IMR-90 (cell line): ENCODE data around the gene CTNND2. TPM values are rescaled to one million over a fixed set of nuclear protein-coding genes. Genes with fewer than 3 reads are reported as not detected.

Experiments
- ATAC-seq: fragments of 200-7000 bp; cut with Tn5 transposase; 2 replicates; pipeline ENCODE4 v1.9.1; 2020; ENCODE audit warnings: low read depth, mild to moderate bottlenecking, moderate library complexity
- BruUV-seq: library from RNA; stranded (reverse); fragments of 400-500 nt; replicated peaks from 2 replicates; lab custom pipeline; 2021; lab: Mats Ljungman, UMichigan
- CTCF ChIA-PET: fragments of 300-600 bp; formaldehyde crosslinking; extraction: SDS; loops from one replicate; lab custom pipeline; 2021; ENCODE audit warnings: antibody characterized with exemption; lab: Yijun Ruan, JAX
- POLR2A ChIA-PET: fragments of 300-600 bp; sonication (Branson Sonifier 250); formaldehyde crosslinking; loops from one replicate; lab custom pipeline; 2022; ENCODE audit warnings: antibody characterized with exemption; ENCODE audit not compliant: unreplicated experiment; lab: Charles Lee
- DNase-seq: peaks from one replicate; pipeline ENCODE4 v3.0.0; 2013
- H2AFZ ChIP-seq: replicated peaks from 2 replicates; pipeline ENCODE3; 2013; ENCODE audit warnings: low read length, mild to moderate bottlenecking; ENCODE audit not compliant: poor library complexity
- H2AK5ac ChIP-seq: 2 replicates; pipeline ENCODE4 v1.6.1; 2013; ENCODE audit warnings: low read depth, low read length, inconsistent platforms
- H2AK9ac ChIP-seq: replicated peaks from 2 replicates; pipeline ENCODE3; 2013; ENCODE audit warnings: mild to moderate bottlenecking, low read depth, low read length, moderate library complexity; ENCODE audit not compliant: poor library complexity
- H2BK120ac ChIP-seq: 2 replicates; pipeline ENCODE4 v1.6.1; 2013; ENCODE audit warnings: low read depth, low read length, inconsistent platforms
- H2BK15ac ChIP-seq: 3 replicates; pipeline ENCODE4 v1.6.1; 2013; ENCODE audit warnings: low read depth, low read length, inconsistent platforms
- H2BK20ac ChIP-seq: 2 replicates; pipeline ENCODE4 v1.6.1; 2013; ENCODE audit warnings: low read depth, mild to moderate bottlenecking, inconsistent platforms, low read length, moderate library complexity
- H2BK5ac ChIP-seq: 2 replicates; pipeline ENCODE4 v1.6.1; 2013; ENCODE audit warnings: mild to moderate bottlenecking, low read depth, low read length, inconsistent platforms; ENCODE audit not compliant: poor library complexity, severe bottlenecking
- H3K14ac ChIP-seq: replicated peaks from 2 replicates; pipeline ENCODE4 v1.6.1; 2013; ENCODE audit warnings: low read depth, low read length, inconsistent platforms
- H3K18ac ChIP-seq: 2 replicates; pipeline ENCODE4 v1.6.1; 2013; ENCODE audit warnings: low read depth, low read length, control low read depth
- H3K23ac ChIP-seq: 2 replicates; pipeline ENCODE4 v1.6.1; 2013; ENCODE audit warnings: low read depth, low read length, inconsistent platforms
- H3K27ac ChIP-seq: 2 replicates; pipeline ENCODE4 v1.5.1; 2013; ENCODE audit warnings: mild to moderate bottlenecking, control low read depth, low read length; ENCODE audit not compliant: insufficient read depth
- H3K27me3 ChIP-seq: 2 replicates; pipeline ENCODE4 v1.6.1; 2013; ENCODE audit warnings: low read length; ENCODE audit not compliant: control insufficient read depth, insufficient read depth
- H3K36me3 ChIP-seq: 2 replicates; pipeline ENCODE4 v1.6.1; 2013; ENCODE audit warnings: low read length, mixed read lengths; ENCODE audit not compliant: control insufficient read depth, insufficient read depth
- H3K4ac ChIP-seq: 2 replicates; pipeline ENCODE4 v1.6.1; 2013; ENCODE audit warnings: low read depth, low read length, inconsistent platforms
- H3K4me1 ChIP-seq: 2 replicates; pipeline ENCODE4 v1.6.1; 2013; ENCODE audit warnings: low read length, mixed read lengths; ENCODE audit not compliant: control insufficient read depth, insufficient read depth
- H3K4me2 ChIP-seq: 2 replicates; pipeline ENCODE4 v1.6.1; 2013; ENCODE audit warnings: low read depth, mild to moderate bottlenecking, control low read depth, low read length, moderate library complexity
- H3K4me3 ChIP-seq: 2 replicates; pipeline ENCODE4 v1.5.1; 2013; ENCODE audit warnings: low read depth, mild to moderate bottlenecking, control low read depth, low read length, moderate library complexity; ENCODE audit not compliant: insufficient read depth
- H3K56ac ChIP-seq: 2 replicates; pipeline ENCODE4 v1.6.1; 2013; ENCODE audit warnings: low read length, inconsistent platforms; ENCODE audit not compliant: insufficient read depth; ENCODE audit errors: extremely low read depth
- H3K79me1 ChIP-seq, 2 experiments: 2 replicates each; pipeline ENCODE4 v1.6.1; 2013; ENCODE audit warnings: low read length in 2 of 2, inconsistent platforms in 1 of 2, low read depth in 1 of 2
- H3K9ac ChIP-seq: 2 replicates; pipeline ENCODE4 v1.6.1; 2013; ENCODE audit warnings: low read depth, low read length, control low read depth
- H3K9me1 ChIP-seq: 2 replicates; pipeline ENCODE4 v1.6.1; 2013; ENCODE audit warnings: low read length, inconsistent platforms; ENCODE audit not compliant: insufficient read depth
- H3K9me3 ChIP-seq: 2 replicates; pipeline ENCODE4 v1.6.1; 2013; ENCODE audit warnings: low read length; ENCODE audit not compliant: control insufficient read depth, insufficient read depth
- H4K20me1 ChIP-seq: 2 replicates; pipeline ENCODE4 v1.6.1; 2013; ENCODE audit warnings: low read length, inconsistent platforms; ENCODE audit not compliant: insufficient read depth
- H4K5ac ChIP-seq: 2 replicates; pipeline ENCODE4 v1.6.1; 2013; ENCODE audit warnings: mild to moderate bottlenecking, low read depth, low read length, control low read depth
- H4K8ac ChIP-seq, 2 experiments: 2 replicates each; pipeline ENCODE4 v1.6.1; 2013; ENCODE audit warnings: low read depth in 2 of 2, low read length in 2 of 2, control low read depth in 1 of 2, inconsistent platforms in 1 of 2
- H4K91ac ChIP-seq: 2 replicates; pipeline ENCODE4 v1.6.1; 2013; ENCODE audit warnings: low read depth, low read length, inconsistent platforms; ENCODE audit not compliant: insufficient read depth
- CHD1 ChIP-seq: IDR thresholded peaks from 2 replicates; pipeline ENCODE4 v1.6.1; 2012; ENCODE audit warnings: low read depth, low read length, improper control_type of control experiment
- CTCF ChIP-seq: conservative IDR thresholded peaks from 2 replicates; pipeline ENCODE4 v1.5.1; 2012; ENCODE audit warnings: mild to moderate bottlenecking, low read depth, low read length, improper control_type of control experiment
- FOS ChIP-seq: fragments of 150-350 bp; IDR thresholded peaks from 2 replicates; pipeline ENCODE4 v1.6.1; 2016; ENCODE audit warnings: low read depth, low read length
- MXI1 ChIP-seq: IDR thresholded peaks from 2 replicates; pipeline ENCODE4 v1.6.1; 2012; ENCODE audit warnings: low read depth, mild to moderate bottlenecking, low read length, moderate library complexity, borderline replicate concordance
- NFE2L2 ChIP-seq: fragments of 150-350 bp; IDR thresholded peaks from 2 replicates; pipeline ENCODE4 v1.6.1; 2016; ENCODE audit warnings: low read depth, mild to moderate bottlenecking, low read length
- RAD21 ChIP-seq: IDR thresholded peaks from 2 replicates; pipeline ENCODE4 v1.6.1; 2012; ENCODE audit warnings: low read length, improper control_type of control experiment
- RFX5 ChIP-seq: IDR thresholded peaks from 2 replicates; pipeline ENCODE4 v1.8.0; 2012; ENCODE audit warnings: low read depth, mild to moderate bottlenecking, low read length, moderate library complexity
- SMC3 ChIP-seq: fragments of 150-350 bp; IDR thresholded peaks from 2 replicates; pipeline ENCODE4 v1.6.1; 2016; ENCODE audit warnings: low read depth, mild to moderate bottlenecking, antibody characterized with exemption, low read length, moderate library complexity
- USF2 ChIP-seq: fragments of 150-350 bp; IDR thresholded peaks from 2 replicates; pipeline ENCODE4 v1.6.1; 2017; ENCODE audit warnings: mild to moderate bottlenecking, antibody characterized with exemption, low read length, low read depth
- WGBS, 2 experiments: methylation state at CpG; one replicate each; pipeline versions ENCODE4 v1.1.5 to v1.1.7; 2013; ENCODE audit warnings: missing lambda C conversion rate in 2 of 2; ENCODE audit not compliant: insufficient read length in 1 of 2; ENCODE audit errors: extremely low coverage in 2 of 2; 5-methylcytosine and 5-hydroxymethylcytosine counted together
- dilution Hi-C: fragments of 300-500 bp; cut with HindIII; formaldehyde crosslinking; loops from one replicate; pipeline ENCODE4 v1.14.3; 2018; ENCODE audit warnings: low sequenced_read_pairs; ENCODE audit not compliant: unreplicated experiment
- in situ Hi-C: fragments of 300-500 bp; cut with MboI; formaldehyde crosslinking; loops from 3 replicates; pipeline ENCODE4 v1.14.3; 2019; ENCODE audit warnings: low sequenced_read_pairs, inconsistent platforms, mixed read lengths
- intact Hi-C: fragments of 100-400 bp; cut with micrococcal nuclease; formaldehyde crosslinking; loops from 2 replicates; pipeline ENCODE4 v1.10.0; 2022
- polyA plus RNA-seq, 3 experiments: library from polyadenylated mRNA; depleted of rRNA; stranded (reverse); fragments of >200 nt; gene quantifications; 2 replicates each; pipeline ENCODE4 v1.2.3, GENCODE V29; 2012; ENCODE audit warnings: low replicate concordance in 1 of 3
- total RNA-seq: library from RNA; depleted of rRNA; stranded (reverse); fragments of >200 nt; gene quantifications from 2 replicates; pipeline ENCODE4 v1.2.3, GENCODE V29; 2012

The CTNND2 gene
- total and polyA plus RNA-seq, 2 of the 4 experiments (the other 2 are of a cell fraction), result not detected

DNA sequence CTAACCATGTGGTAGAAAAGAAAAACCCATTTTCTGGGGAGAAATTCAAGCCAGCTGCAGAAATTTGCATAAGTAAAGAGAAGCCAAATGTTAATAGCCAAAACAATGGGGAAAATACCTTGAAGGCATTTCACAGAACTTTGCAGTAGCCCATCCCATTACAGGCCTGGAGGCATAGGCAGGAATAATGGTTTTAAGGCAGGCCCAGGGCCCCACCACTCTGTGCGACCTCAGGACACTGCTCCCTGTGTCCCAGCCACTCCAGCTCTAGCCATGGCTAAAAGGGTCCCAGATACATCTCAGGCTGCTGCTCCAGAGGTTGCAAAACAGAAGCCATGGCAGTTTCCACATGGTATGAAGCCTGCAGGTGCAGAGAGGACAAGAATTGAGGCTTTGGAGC, 253.3 kb downstream of the CTNND2 start:
- no peaks in the 10 kb centered on the region for H3K4me1 ChIP-seq
- H3K9me3 ChIP-seq, result peaks cover 10% of the 10 kb centered on the region
- H3K27me3 ChIP-seq, result no peaks in the 10 kb centered on the region
- no peak overlapping the region for H4K8ac ChIP-seq
- H2AK9ac ChIP-seq, result no peak overlapping the region
- H3K9me1 ChIP-seq, result no peaks in the 10 kb centered on the region
- H4K5ac ChIP-seq, result no peak overlapping the region
- no peaks in the 10 kb centered on the region for H3K36me3 ChIP-seq
- no peak overlapping the region for H3K4me2 ChIP-seq
- TF ChIP-seq SMC3 (no peak), RFX5 (no peak), MXI1 (no peak), USF2 (no peak), RAD21 (no peak), FOS (no peak), CTCF (no peak), NFE2L2 (no peak), CHD1 (no peak)
- H3K4me3 ChIP-seq, result no peak overlapping the region
- H3K23ac ChIP-seq, result no peak overlapping the region
- no peak overlapping the region for H2BK120ac ChIP-seq
- ATAC-seq (no peak), DNase-seq (no peak)
- H3K27ac ChIP-seq, result no peak overlapping the region
- H3K18ac ChIP-seq, result no peak overlapping the region
- H2AFZ ChIP-seq, result no peak overlapping the region
- H2AK5ac ChIP-seq, result no peak overlapping the region
- no peak overlapping the region for H2BK20ac ChIP-seq
- ChIA-PET CTCF (no interaction called here), POLR2A (no interaction called here)
- no peak overlapping the region for H2BK5ac ChIP-seq
- H3K14ac ChIP-seq, result no peak overlapping the region
- in situ Hi-C loops (no loop called here), dilution Hi-C loops (no loop called here), intact Hi-C loops (no loop called here)
- H3K79me1 ChIP-seq, result no peaks in the 10 kb centered on the region
- H2BK15ac ChIP-seq, result no peak overlapping the region
- H3K56ac ChIP-seq, result no peak overlapping the region
- H3K4ac ChIP-seq, result no peak overlapping the region
- H4K20me1 ChIP-seq, result no peaks in the 10 kb centered on the region
- H3K9ac ChIP-seq, result no peak overlapping the region
- no CpG with 5 or more reads among the region's 1 CpG for WGBS, 2 experiments
- no peak overlapping the region for H4K91ac ChIP-seq
- BruUV-seq, result no TSS peak
